Keratinocyte (primary cell): Measurements from ENCODE around the gene UNG. TPM values are rescaled to one million over a fixed set of nuclear protein-coding genes. Genes with fewer than 3 reads are reported as not detected.
A peak's percentile ranks its signal among the peaks of the same experiment; 100 is the strongest.

Experiments
- DNase-seq: peaks from one replicate; pipeline ENCODE4 v3.0.0-alpha.2; 2011; ENCODE audit warnings: low read depth, missing footprints, low spot score
- FAIRE-seq: peaks from 2 replicates; lab custom pipeline; 2011; peaks lifted over from hg19 to GRCh38; lab: Jason Lieb, UNC
- H2AFZ ChIP-seq: 2 replicates; pipeline ENCODE4 v1.6.0; 2012; ENCODE audit warnings: low read length, control low read depth, inconsistent platforms; ENCODE audit not compliant: control insufficient read depth
- H3K27ac ChIP-seq: 2 replicates; pipeline ENCODE4 v1.5.1; 2011; ENCODE audit warnings: low read length; ENCODE audit not compliant: control insufficient read depth, insufficient read depth
- H3K27me3 ChIP-seq: 3 replicates; pipeline ENCODE4 v1.6.0; 2011; ENCODE audit warnings: low read length; ENCODE audit not compliant: control insufficient read depth, insufficient read depth; ENCODE audit errors: extremely low read depth
- H3K36me3 ChIP-seq, 2 experiments: 2 replicates in 1 of 2; 3 replicates in 1 of 2; pipeline ENCODE4 v1.5.1; 2011; ENCODE audit warnings: low read length in 2 of 2, mild to moderate bottlenecking in 1 of 2; ENCODE audit not compliant: control insufficient read depth in 2 of 2, insufficient read depth in 2 of 2; ENCODE audit errors: extremely low read depth in 1 of 2
- H3K4me1 ChIP-seq: 3 replicates; pipeline ENCODE4 v1.5.1; 2011; ENCODE audit warnings: low read length; ENCODE audit not compliant: control insufficient read depth, insufficient read depth; ENCODE audit errors: extremely low read depth
- H3K4me2 ChIP-seq: 3 replicates; pipeline ENCODE4 v1.6.0; 2011; ENCODE audit warnings: low read depth, low read length; ENCODE audit not compliant: control insufficient read depth, insufficient read depth; ENCODE audit errors: extremely low read depth
- H3K4me3 ChIP-seq, 3 experiments: fragments of 200-600 bp in 1 of 3; sonication (generic) in 1 of 3; 2 replicates in 2 of 3; 3 replicates in 1 of 3; pipeline ENCODE4 v1.5.1; 2011 to 2016; ENCODE audit warnings: low read length in 3 of 3, mild to moderate bottlenecking in 3 of 3, control low read depth in 2 of 3, inconsistent platforms in 1 of 3, low read depth in 1 of 3, mixed read lengths in 1 of 3, mixed run types in 1 of 3, moderate library complexity in 1 of 3; ENCODE audit not compliant: control insufficient read depth in 2 of 3, insufficient read depth in 2 of 3; ENCODE audit errors: extremely low read depth in 1 of 3
- H3K79me2 ChIP-seq: 2 replicates; pipeline ENCODE4 v1.6.0; 2012; ENCODE audit warnings: low read length; ENCODE audit not compliant: control insufficient read depth, insufficient read depth
- H3K9ac ChIP-seq: 3 replicates; pipeline ENCODE4 v1.6.0; 2011; ENCODE audit warnings: low read length; ENCODE audit not compliant: control insufficient read depth, insufficient read depth; ENCODE audit errors: extremely low read depth
- H3K9me1 ChIP-seq: 3 replicates; pipeline ENCODE4 v1.6.0; 2011; ENCODE audit warnings: low read length; ENCODE audit not compliant: control insufficient read depth, insufficient read depth; ENCODE audit errors: extremely low read depth
- H3K9me3 ChIP-seq: 2 replicates; pipeline ENCODE4 v1.5.1; 2012; ENCODE audit warnings: low read depth, low read length; ENCODE audit not compliant: control insufficient read depth
- H4K20me1 ChIP-seq: 3 replicates; pipeline ENCODE4 v1.6.0; 2011; ENCODE audit warnings: low read length; ENCODE audit not compliant: control insufficient read depth, insufficient read depth; ENCODE audit errors: extremely low read depth
- CTCF ChIP-seq, 3 experiments: IDR thresholded peaks in 1 of 3; conservative IDR thresholded peaks in 1 of 3; optimal IDR thresholded peaks in 1 of 3; 2 replicates in 2 of 3; 3 replicates in 1 of 3; pipeline versions ENCODE3 to v1.5.1; 2011; ENCODE audit warnings: low read length in 3 of 3, mild to moderate bottlenecking in 3 of 3, moderate library complexity in 2 of 3, control low read depth in 1 of 3, inconsistent platforms in 1 of 3; ENCODE audit not compliant: insufficient read depth in 2 of 3; ENCODE audit errors: extremely low read depth in 1 of 3
- EZH2 ChIP-seq: IDR thresholded peaks from one replicate; pipeline ENCODE4 v1.6.1; 2012; ENCODE audit warnings: inconsistent platforms, mild to moderate bottlenecking, low read length, moderate library complexity
- dilution Hi-C: fragments of 300-500 bp; cut with MboI; formaldehyde crosslinking; loops from one replicate; pipeline ENCODE4 v1.7.0; 2020; ENCODE audit warnings: low sequenced_read_pairs; ENCODE audit not compliant: extremely low pct_ligation_motif_present
- polyA plus RNA-seq, 5 experiments: library from polyadenylated mRNA; depleted of rRNA in 3 of 5; stranded (reverse) in 3 of 5; stranded (forward) in 1 of 5; unstranded in 1 of 5; fragments of >200 nt; gene quantifications; 1 replicate in 1 of 5; 2 replicates in 3 of 5; 3 replicates in 1 of 5; pipeline versions ENCODE4 v1.2.1 to v1.2.3, GENCODE V29; 2011 to 2012; ENCODE audit warnings: missing spikeins in 2 of 5, low read depth in 1 of 5, low replicate concordance in 1 of 5

UNG gene
- polyA plus RNA-seq, 1 donor (not counting 4 experiments of a cell fraction or from before 2014, with no cell fraction given): 26.3 TPM

GRCh38 chr12:109098183-109098604 lies 797 bp downstream of the UNG start:
- H3K27me3 ChIP-seq: no peaks in the 10 kb centered on the region
- no peaks in the 10 kb centered on the region for H3K9me1 ChIP-seq
- H3K9me3 ChIP-seq: no peaks in the 10 kb centered on the region
- no peaks in the 10 kb centered on the region for H4K20me1 ChIP-seq
- H3K9ac ChIP-seq: peak overlapping the region; percentile 70
- H2AFZ ChIP-seq: peak overlapping the region; percentile 67
- H3K4me2 ChIP-seq: peak overlapping the region; percentile 93
- peaks cover 6% of the 10 kb centered on the region in 2 experiments for H3K36me3 ChIP-seq
- DNase-seq: no peak
- peaks cover 6% of the 10 kb centered on the region for H3K4me1 ChIP-seq
- no peak for TF ChIP-seq EZH2
- TF ChIP-seq CTCF (optimal IDR thresholded peaks at IDR 0.05 in 1 of 3, IDR thresholded peaks at IDR 0.05 in 1 of 3, conservative IDR thresholded peaks at IDR 0.05 in 1 of 3; ENCODE audit: extremely low read depth in 1 of 3, insufficient read depth in 2 of 3, low read length in 3 of 3): no peak
- FAIRE-seq: no peak
- H3K79me2 ChIP-seq: peaks cover under 1% of the 10 kb centered on the region
- H3K27ac ChIP-seq: peak overlapping the region; percentile 55
- dilution Hi-C loops: no loop called here
- peak overlapping the region; percentile 72 to 77 (median 75) for H3K4me3 ChIP-seq

GRCh38 chr12:109098651-109099050 lies 1.3 kb downstream of the UNG start:
- DNase-seq (no peak), FAIRE-seq (no peak)
- peak overlapping the region; percentile 67 for H2AFZ ChIP-seq
- no peak for TF ChIP-seq EZH2
- TF ChIP-seq CTCF (optimal IDR thresholded peaks at IDR 0.05 in 1 of 3, IDR thresholded peaks at IDR 0.05 in 1 of 3, conservative IDR thresholded peaks at IDR 0.05 in 1 of 3; ENCODE audit: extremely low read depth in 1 of 3, insufficient read depth in 2 of 3, low read length in 3 of 3): no peak
- H3K9me1 ChIP-seq: no peaks in the 10 kb centered on the region
- no peaks in the 10 kb centered on the region for H3K9me3 ChIP-seq
- peaks cover 6 to 9% of the 10 kb centered on the region in 2 experiments for H3K36me3 ChIP-seq
- no peaks in the 10 kb centered on the region for H4K20me1 ChIP-seq
- H3K27me3 ChIP-seq: no peaks in the 10 kb centered on the region
- H3K27ac ChIP-seq: peak overlapping the region; percentile 55
- peaks cover 6% of the 10 kb centered on the region for H3K4me1 ChIP-seq
- peak overlapping the region; percentile 70 for H3K9ac ChIP-seq
- H3K79me2 ChIP-seq: no peaks in the 10 kb centered on the region
- dilution Hi-C loops: no loop called here
- H3K4me3 ChIP-seq: peak overlapping the region; percentile 72 to 77 (median 75)
- peak overlapping the region; percentile 93 for H3K4me2 ChIP-seq
